22Rv1 (cell line): Measurements from ENCODE around the gene GUK1.

ENCODE experiments used
- H3K27ac ChIP-seq: fragments of 450-650 bp; 2 replicates; pipeline ENCODE4 v1.5.1; 2017
- ZFX ChIP-seq: fragments of 450-650 bp; IDR thresholded peaks from 2 replicates; pipeline ENCODE4 v1.6.1; 2017; ENCODE audit warnings: antibody characterized with exemption, borderline replicate concordance
- TF ChIP-seq, protein P1 (sequence below): fragments of 450-650 bp; IDR thresholded peaks from 2 replicates; pipeline ENCODE4 v1.5.1; 2017; ENCODE audit warnings: mild to moderate bottlenecking

Gene GUK1, protein sequence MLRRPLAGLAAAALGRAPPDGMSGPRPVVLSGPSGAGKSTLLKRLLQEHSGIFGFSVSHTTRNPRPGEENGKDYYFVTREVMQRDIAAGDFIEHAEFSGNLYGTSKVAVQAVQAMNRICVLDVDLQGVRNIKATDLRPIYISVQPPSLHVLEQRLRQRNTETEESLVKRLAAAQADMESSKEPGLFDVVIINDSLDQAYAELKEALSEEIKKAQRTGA

DNA sequence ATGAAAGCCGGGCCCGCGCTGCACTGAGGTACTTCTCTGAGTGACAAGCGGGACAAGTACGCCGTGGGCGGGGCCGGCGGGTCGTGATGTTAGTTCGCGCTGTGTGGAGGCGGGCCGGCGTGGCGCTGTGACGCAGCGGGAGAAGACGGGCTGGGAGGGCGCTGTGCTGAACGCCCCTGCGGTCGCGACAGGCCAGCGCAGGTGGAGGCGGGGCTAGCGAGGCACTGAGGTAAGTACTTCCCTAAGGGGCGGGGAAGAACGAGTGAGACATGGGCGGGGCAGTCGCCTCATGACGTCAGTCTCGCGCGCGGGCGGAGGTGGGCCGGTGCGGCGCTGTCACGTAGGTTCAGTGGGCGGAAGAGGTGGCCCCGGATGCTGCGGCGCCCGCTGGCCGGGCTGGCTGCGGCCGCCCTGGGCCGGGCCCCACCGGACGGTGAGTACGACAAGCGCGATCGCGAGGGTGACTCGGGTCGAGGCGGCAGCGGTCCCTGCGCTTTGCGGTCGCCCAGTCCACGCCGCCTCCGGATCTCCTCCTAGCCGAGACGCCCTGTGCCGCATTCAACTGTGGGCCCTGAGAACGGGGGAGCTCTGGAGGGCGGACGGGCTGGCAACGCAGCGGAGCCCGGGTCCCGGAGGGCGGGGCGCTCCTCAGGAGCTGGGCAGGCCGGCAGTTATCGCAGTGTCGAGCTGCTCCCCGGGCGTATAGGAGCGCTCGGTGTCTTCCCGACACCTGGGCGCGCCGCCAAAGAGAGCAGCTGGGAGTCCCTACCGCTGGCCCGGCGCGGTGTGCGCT, at the start of gene GUK1:
Gene GUK1 (plus strand): TSS at position 349 of the 793 bp plus-strand sequence. CDS start 24 bp downstream, at position 373.
- peak within 1 kb of the TSS; percentile 86 for H3K27ac ChIP-seq
- TF ChIP-seq ZFX = no peak
- TF ChIP-seq, protein P1, sequence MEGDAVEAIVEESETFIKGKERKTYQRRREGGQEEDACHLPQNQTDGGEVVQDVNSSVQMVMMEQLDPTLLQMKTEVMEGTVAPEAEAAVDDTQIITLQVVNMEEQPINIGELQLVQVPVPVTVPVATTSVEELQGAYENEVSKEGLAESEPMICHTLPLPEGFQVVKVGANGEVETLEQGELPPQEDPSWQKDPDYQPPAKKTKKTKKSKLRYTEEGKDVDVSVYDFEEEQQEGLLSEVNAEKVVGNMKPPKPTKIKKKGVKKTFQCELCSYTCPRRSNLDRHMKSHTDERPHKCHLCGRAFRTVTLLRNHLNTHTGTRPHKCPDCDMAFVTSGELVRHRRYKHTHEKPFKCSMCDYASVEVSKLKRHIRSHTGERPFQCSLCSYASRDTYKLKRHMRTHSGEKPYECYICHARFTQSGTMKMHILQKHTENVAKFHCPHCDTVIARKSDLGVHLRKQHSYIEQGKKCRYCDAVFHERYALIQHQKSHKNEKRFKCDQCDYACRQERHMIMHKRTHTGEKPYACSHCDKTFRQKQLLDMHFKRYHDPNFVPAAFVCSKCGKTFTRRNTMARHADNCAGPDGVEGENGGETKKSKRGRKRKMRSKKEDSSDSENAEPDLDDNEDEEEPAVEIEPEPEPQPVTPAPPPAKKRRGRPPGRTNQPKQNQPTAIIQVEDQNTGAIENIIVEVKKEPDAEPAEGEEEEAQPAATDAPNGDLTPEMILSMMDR = peak; percentile 51

DNA sequence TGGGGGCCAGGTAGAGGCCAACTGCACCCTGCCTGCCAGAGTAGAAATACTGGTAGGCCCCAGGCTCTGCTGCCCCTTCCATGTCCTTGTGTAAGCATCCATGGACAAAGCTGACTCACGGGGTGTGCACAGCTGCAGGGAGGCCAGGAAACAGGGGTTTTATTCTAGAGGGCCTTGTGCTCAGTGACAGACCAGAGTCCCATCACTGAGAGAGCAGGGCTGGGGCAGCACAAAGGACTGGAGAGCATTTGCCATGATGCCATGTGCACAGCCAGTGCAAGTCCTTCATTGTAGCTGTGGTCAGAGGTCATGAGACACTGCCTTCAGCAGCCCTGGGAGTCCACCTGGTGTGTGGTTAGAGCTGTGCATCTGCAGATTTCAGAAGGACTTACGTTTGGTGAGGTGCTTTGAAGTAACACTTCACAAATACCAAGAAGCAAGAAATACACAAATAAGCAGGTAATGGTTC, 49.4 kb upstream of the GUK1 start:
- no peak for TF ChIP-seq ZFX
- TF ChIP-seq, protein P1 = no peak
- H3K27ac ChIP-seq = no peak overlapping the region; the same call in 1 of the 2 replicates

DNA sequence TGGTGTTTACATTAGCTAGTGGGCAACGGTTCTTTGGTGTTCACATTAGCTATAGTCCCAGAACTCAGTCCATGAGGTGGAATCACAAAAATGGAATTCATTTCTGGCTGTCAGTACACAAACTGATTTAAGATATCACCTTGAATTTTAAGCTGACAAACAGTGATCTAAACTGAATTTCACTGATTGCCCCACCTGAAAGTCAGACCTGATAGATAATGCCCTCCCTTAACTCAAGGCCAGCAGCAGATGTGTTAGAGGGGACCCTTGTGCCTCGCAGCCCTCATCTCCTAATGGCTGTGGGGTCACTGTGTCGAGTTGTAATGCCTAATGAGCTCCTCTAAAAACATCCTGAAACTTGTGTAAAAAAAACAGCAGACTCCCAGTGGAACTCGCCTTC, 49.0 kb upstream of the GUK1 start:
- TF ChIP-seq, protein P1 = no peak
- no peak for TF ChIP-seq ZFX
- no peak overlapping the region; the same call in 1 of the 2 replicates for H3K27ac ChIP-seq

DNA sequence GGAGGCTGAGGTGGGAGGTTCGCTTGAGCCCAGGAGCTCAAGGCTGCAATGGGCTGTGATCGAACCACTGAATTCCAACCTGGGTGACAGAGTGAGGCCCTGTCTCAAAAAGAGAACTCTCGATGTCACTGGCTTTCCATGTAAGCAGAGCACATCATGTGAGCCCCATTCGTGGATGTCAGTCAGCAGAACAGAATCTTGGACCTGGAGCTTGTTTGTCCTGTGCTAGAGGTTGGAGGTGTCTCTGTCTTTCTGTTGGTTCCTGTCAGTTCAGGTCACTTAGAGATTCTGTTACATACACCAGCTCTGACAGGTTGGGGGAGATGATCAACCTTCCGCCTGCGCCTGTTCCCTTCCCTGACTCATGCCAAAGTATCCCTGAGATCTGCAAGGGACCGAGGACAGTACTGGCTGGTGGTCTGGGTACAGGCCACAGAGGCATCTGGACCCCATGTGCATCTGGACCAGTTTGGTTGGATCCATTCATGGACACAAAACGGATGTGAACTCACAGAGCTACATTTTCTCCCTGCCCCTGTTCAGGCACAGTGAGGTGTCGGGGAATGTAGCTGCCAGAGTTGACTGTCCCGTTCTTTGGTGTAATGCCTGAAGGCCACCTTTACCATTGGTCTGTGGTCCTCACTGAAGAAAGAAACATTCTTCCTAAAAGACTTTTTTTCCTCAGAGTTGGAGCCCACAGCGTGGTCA, 47.6 kb upstream of the GUK1 start:
- TF ChIP-seq ZFX = no peak
- TF ChIP-seq, protein P1 = no peak
- no peak overlapping the region for H3K27ac ChIP-seq

DNA sequence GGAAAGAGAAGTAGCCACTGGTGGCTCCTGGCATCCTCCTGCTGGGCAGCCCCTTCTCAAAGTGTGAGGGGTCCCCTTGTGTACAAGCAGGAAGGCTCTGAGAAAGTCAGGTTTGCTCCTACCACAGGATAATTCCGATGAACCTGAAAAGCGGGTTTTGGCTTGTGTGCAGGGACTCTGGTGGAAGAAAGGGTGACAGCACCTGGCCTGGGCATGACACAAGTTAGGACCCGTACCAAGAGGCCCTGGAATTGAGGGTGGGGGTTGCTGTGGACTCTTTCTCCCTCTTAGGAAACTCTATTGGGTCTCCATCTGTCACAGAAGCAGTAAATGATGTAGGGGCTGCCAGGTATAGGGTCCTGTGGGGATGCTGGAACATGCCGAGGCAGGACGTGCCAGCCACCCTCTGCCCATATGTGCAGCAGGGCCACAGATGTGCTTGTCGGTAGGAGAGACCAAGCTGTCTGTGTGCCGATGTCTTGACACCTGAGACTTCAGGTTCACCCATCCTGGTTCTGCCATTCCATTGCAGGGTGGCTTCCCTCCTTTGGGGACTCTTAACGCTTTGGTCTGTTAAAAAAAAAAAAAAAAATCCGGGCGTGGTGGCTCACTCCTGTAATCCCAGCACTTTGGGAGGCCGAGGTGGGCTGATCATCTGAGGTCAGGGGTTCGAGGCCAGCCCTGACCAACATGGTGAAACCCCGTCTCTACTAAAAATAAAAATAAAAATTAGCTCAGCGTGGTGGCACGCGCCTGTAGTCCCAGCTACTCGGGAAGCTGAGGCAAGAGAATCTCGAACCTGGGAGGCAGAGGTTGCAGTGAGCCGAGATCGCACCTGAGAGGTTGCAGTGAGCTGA, 46.8 kb upstream of the GUK1 start:
- no peak for TF ChIP-seq ZFX
- TF ChIP-seq, protein P1 = no peak
- no peak overlapping the region for H3K27ac ChIP-seq

DNA sequence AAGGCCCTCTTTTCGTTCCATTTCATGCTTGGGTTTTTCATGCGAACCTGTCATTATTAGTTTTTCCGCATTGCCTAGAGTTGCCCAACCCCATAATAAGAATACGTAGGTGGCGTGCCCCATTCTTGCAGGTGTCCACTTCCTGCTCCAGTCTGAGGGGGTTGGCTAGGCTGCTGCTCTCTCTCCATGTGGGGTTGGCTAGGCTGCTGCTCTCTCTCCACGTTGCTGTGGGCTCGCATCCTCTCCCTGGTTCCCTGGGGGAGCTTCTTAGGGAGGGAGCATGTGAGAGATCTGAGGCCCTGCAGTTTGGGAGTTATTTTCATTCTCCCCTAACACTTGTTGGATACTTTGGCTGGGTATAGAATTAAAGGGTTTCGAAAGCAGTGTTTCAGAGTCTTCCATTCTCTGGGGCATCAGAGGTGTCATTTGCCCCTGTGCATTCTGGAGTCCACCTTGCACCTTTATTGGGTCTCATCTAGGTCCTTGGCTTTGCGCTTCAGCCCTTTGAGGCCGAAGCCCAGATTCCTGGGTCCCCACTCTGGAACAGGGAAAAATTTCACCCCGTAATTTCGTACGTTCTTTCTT, 45.6 kb upstream of the GUK1 start:
- no peak overlapping the region for H3K27ac ChIP-seq
- TF ChIP-seq ZFX = no peak
- TF ChIP-seq, protein P1 = no peak
